ENCODE data around the gene IMMP2L.

Gene IMMP2L

DNA sequence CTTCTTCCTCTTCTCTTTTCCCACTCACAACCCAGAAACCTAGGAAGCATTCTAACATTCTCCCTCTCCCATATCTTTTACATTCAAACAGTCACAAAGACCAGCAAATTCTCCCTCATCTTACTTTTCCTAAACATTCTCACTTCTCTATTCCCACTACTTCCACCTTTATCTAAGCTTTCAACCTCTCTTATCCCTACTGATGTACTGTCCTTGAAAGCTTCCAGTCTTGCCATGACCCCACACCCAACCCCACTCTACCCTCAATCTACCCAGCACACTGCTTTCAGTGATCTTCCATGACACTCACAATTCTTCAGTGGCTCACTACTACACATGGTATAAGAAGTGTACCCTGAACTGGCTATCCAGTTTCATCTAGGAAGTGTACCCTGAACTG is 5.3 kb downstream of the IMMP2L start:
- no peak for DNase-seq

DNA sequence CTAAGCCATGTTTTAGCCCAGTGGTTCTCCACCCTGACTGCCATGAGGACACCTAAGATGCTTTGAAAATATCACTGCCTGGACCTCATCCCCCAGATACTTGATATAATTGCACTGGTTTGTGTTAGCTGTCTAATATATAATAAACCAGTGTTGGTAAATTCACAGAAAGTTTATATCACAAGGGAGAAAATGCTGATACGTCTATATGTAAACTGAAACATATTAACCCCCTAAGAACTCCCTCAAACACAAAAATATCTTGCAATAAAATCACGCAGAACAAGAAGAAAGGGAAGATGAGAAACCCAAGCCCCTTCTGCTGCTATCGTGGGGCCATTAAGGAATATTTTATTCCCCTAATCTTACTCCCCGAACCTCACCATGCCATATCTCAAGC is 8.2 kb downstream of the IMMP2L start:
- no peak for DNase-seq

DNA sequence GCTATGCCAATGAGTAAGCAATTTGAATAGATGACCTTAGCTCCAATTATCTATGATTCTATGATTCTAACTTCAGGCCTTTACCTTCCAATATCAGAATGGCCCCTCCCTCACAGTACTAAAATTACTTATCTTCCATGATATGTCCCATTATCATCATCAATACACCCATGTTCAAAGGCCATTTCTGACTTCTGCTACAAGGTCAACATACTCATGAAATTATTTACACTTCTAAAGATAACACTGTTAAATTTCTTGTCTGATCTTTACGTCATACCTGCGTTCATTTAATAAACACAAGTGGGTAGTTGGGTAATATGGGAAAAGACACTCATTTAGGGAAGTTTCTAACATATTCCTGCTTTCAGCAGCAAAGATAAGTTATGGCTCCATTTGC is 21.2 kb downstream of the IMMP2L start:
- no peak for DNase-seq

DNA sequence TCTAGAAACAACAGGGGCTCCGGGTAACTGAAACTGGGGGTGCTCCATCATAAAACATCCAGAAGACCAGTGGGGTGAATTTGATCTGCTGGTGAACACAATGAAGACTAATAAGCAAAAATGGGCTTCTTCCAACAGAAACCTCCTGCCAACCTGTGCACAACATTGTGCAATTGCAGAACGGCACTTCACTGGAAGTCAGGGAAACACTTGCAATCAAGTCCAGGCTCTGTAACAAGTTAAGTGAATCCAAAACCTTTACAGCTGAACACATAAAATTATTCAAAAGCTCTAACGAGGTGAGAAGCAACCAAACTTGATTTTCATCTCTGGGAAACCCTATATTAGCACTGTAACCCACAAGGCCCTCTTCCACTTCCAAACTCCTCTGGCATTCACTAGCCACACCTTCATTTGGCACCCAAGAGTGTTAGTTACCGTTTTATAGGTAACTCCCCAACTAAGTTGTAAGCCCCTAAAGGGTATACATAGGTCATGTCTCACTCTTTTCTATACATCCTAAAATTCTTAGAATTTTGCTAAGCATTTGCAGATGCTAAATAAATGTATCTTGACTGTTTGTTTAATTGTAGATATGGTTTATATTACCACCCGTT is 22.0 kb downstream of the IMMP2L start:
- no peak for DNase-seq

DNA sequence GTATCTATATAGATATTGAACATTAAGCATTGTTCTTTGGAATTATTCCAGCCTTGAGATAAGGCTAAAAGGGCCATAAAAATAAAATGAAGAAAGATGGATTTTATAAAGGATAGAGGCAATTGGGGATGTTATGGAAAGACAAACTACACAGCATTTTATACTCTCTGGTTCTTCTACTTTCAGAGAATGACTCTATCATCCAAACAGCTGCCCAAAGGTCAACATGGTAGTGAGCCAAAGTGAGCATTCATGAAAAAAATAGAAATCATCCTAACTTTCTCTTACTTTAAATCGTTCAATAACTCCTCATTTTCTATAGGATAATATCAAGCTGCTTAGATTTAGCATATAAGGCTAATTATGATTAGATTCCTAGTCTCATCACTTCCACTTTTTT is 25.2 kb downstream of the IMMP2L start:
- no peak for DNase-seq

DNA sequence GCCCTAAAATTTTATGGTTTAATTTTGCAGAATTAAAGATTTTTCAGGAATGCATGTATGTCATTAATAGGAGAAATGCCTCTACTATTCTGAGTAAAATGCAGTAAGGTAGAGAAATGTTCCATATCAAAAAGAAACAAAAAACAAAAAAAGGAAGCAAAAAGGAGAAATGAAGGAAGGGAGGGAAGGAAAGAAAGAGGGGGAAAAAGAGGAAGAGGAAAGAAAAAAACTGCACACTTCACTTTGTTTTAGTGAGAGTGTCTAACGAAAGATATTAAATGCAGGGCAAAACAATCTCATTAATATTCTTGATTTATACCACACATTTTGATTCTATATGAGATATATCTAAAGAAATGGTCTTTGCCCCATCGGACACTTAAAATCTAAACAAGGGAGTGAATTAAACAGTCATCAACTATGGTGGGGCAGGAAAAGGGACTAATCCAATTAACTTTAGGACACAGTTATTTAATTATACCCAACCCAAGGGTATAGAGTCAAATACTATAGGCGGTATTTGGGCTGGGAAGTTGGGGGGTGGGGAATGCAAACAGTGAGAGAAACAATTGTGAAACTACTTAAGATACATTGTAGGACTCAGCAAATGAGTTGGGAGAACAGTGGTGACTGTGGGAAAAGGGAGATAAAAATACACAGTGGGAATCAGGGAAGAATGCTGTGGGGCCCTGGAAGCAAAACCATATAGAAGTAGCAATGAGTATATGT is 27.0 kb downstream of the IMMP2L start:
- no peak for DNase-seq

DNA sequence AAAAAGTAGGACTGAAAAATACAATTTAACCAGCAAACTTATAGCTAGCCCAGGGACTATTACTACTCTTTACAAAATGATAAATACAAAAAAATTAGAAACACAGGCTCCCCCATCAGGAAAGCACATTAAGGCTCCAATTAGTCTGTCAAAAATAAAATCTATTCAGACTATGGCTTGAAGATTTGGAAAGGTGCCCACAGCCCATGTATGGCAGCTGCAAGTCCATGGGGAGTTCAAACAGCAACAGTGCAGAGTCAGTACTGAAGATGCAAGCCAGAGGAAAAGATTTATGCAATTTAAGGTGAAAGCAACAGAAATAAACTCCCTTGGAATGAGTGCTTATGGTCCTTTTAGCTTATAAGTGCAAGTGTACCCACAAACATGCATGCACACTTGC is 29.7 kb downstream of the IMMP2L start:
- DNase-seq, result peak; percentile 51

DNA sequence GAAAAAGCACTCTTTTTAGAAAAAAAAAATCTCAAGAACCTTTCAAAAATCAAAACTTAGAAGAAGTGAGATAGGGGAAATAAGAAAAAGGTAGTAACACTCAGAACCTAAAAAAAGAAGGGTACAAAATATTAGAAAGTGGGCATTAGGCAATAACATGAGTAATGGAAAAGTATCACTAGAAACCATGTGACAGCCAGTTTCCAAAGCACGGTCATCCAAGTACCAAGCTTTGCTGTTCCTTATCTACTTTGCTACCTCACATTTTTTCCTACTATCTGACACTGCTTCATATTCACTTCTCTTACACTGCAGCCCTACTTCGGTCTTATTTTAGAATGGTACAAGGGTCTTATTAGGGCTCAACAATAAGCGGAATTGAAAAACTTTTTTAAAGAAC is 30.3 kb downstream of the IMMP2L start:
- DNase-seq, result no peak

DNA sequence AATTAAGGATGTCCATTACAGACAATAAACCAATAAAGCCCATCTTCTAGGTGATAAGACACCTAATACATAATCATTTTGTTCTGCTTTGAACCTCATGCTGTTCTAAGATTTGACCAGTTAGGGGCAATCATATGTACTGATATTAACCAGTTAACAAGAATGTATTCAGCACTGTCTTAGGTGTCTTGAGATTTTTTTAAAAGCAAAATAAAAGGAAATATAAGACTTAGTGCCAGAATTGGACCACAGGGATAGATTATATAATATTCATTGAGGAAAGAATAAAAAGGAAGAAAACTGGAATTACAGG is 32.0 kb downstream of the IMMP2L start:
- DNase-seq, result no peak

DNA sequence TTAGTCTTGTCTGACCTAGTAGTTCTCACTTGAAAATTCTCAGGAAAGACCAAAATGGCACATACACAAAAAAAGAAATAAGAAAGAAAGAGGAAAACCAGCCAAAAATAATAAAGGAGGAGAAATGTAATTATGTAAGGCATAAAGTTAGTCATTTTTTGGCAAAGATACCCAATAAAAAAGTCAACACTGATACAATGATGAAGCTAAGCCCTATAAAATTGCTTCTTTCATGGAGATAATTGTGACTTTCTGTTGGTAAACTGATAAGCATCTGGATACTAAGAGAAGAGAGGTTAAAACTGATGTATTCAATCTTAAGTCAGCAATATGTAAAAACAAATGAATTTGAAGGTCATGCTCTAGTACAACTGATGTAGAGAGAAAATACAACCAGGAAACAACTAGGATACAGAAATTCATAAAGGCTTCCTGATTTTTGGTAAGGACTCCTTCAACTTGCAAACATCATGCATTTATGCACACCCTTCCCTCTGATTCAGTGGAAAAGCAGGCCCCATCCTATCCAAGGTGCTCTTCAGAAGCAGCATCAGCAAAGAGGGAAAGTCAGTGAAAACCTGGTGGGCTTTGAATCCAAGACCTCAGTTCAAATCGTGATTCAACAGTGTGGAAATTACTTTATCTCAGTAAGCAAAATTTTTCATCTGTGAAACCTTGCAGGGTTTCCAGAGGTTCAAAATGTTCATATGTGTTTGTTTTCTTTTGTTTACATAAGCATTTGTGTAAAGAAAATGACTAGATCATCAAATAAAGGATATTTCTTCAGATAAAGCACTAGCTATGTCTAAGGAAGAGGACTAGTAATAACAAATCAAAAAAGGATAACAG is 32.6 kb downstream of the IMMP2L start:
- peak; percentile 5 for DNase-seq

DNA sequence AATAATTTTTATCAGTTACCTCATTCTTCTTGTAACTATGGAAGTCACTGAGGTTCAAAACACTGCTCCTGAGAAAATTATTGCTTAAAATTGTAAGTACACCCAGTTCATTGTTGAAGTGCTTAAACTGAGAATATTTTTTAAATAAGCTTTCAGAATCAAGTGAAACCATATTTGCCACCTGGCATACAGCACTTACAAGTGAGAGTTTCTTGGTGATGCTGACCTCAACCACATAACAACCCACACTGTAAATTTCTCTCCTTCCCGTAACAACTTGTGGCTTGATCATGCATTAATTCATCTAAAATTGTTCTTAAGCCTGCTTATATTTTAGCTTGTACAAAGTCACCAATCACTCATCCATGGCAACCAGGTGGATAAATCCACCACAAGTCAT is 34.0 kb downstream of the IMMP2L start:
- DNase-seq, result no peak

DNA sequence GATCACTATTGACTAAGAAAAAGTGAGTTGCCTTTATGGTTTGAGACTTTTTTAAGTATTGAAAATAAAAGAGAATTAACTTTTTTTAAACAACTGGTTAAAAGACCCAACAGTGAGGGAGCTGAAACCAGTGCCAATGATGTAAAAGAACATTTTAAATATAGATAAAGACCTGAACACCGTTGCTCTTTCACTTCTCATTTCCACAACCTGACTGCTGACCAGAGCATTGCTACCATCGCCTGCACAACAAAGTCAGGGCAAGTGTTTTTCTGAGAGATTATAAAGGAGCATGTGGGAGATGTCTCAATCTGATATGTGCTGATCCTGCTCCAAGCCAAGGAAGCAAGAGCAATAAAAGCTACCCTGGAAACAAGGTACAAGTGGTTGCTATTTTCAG is 34.7 kb downstream of the IMMP2L start:
- no peak for DNase-seq

DNA sequence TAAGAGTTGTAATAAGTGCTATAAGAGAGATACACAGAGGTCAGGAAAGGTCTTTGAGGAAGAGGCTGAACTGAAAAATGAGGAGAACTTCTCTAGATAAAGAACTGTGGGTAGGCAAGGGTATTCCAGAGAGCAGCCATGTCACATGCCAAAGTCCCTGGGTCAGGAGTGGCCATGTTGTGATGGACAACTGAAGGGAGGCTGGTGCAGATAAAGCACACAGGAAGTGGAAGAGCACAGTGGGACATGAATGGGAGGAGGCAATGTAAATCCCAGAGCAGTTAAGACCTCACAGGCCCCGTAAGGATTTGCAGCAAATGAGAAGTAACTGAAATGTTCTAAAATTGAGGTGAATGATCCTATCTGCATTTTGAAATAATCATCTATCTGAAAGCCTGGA is 37.2 kb downstream of the IMMP2L start:
- DNase-seq, result no peak

DNA sequence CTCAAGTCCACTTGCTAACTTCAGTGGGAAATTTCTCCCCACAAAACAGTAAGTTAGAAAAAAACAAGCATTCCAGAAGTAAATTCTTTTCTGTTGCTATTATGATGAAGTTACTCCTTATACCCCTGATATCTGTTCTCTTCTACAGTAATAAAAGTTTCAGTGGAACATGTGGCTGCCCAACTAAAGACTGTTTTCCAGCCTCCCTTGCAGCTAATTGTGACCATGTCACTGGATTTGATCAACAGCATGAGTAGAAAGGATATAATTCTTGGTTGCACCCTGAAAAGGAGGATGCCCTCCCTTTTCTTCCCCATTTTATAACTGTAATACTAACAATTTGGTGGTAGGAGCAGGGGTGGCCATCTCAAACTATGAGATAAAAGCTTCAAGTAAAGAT is 40.6 kb downstream of the IMMP2L start:
- DNase-seq, result no peak

DNA sequence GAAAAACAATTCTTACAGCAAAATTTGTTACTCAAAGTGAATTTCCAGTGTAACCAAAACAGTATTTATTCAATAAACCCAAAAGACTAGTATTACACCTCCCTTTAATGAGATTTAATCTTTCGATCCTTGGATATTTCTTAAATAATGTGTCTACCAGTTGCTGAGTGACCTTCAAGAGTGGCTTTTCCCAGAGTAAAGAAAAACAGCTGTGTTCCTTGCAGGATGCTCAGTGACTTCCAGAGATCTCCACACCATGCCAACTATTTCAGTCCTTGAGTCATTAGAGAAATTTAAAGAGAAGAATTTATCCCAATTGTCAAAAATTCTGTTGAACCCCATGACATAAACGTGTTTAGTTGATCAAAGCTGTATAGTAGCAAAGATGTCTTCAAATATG is 44.0 kb downstream of the IMMP2L start:
- DNase-seq, result no peak

DNA sequence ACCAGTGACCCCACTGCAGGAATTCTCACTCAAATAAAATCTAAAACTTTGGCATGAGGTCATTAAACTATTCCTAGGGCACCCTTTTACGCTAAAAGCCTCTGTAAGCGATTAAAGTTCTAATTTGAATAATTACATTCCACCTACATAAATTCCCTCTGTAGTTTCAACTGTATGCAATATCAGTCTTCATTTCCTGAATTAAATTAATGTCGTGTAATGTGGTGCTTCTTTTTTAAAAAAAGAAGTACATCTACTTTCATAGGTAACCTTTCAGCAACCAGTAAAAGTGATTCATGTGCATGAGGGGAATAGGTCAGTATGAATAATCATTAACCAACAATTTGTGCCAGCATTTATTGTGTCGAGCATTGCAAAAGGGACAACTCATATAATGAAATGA is 44.7 kb downstream of the IMMP2L start:
- no peak for DNase-seq

DNA sequence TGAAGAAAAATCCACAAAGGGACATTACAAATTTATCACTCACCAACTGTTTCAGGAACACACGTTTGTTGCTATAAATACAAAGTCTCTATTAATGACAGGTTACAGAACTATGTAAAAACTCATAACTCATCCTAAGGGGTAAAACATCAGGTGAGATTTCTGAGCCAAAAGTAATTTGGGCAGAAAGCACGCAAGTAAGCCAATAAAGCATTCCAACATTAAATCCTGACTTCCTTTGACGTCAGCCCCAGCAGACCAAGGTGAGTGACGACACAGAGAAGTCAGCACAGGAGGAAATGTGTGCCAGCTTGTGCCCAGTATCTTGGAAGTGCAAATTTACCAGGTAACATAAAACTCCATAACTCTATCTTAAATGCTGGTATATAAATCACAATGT is 45.7 kb downstream of the IMMP2L start:
- no peak for DNase-seq

DNA sequence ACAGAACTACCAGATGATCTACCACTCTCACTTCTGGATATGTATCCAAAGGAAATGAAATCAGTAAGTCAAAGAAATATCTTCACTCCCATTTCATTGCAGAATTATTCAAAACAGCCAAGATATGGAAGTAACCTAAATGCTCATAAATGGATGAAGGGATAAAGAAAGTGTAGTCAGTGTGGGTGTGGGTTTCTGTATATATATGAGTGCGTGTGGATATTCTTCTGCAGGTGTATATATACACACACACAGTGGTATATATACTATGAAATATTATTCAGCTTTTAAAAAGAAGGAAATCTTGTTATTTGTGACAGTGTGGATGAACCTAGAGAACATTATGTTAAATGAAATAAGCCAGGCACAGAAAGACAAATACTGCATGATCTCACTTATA is 48.7 kb downstream of the IMMP2L start:
- no peak for DNase-seq

DNA sequence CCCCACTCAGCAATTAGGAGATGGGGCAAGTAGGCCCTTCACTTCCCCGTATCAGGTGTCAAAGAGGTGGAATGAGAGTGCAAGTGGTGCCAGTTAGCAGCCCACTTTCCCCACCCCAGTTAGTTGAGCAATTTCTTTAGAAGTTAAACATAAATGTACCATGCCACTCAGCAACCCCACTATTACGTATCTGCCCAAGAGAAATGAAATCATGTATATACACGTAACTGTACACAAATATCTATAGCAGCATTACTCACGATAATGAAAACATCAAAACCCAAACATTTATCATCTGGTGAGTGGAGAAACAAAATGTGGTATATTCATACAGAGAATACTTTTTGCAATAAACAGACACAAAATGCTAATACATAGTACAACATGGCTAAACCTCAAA is 50.4 kb downstream of the IMMP2L start:
- no peak for DNase-seq

DNA sequence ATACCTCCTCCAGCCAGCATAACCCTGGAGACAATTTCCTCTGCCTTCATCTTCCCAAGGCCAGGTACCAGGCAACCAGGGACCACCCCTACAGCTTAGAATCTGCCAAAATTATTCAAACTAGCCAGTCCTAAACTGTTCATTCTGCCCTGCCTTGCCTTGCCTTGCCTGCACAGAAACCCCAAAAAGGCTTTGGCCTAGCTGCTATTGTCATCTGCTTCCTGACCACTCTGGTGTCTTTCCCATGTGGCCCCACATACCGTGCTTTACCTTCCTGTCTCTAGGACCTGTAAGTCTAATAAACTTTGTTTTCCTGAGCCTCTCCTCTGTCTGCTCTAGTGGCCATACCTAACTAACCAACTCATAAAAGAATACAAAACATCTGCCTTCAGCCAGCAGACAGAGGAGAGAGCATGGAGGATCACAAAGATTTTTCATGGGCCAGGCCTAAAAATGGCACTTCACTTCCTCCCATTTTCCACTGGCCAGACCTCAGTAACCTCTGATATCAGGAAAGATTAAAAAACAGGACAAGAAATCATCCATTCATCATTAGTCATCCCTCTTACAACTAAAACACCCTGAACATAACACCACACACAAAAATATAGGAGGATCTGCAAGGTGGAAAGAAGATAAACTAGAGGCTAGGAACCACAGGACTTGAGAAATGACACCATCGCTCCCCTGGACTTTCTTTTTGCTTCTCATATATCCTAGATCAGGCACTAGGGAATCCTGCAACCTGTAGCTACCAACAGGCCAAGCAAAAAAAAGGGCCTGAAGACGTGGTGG is 51.5 kb downstream of the IMMP2L start:
- DNase-seq, result no peak

DNA sequence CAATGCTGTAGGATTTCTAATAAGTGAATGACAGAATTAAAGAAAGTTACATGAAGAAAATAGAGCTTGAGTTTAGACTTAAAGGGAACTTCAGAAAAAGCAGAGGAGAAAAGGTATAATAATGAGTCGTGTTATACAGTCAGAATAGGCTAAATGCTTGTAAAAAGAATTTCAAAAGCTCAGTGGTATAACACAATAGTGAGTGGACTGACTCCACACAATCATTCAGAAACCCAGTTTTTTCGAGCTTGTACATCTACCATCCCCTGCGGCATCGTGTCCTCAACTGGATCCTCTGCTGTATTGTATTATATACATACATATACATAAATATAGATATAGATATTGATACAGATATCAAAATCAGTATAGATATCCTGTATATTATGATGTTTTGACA is 52.2 kb downstream of the IMMP2L start:
- DNase-seq, result no peak

DNA sequence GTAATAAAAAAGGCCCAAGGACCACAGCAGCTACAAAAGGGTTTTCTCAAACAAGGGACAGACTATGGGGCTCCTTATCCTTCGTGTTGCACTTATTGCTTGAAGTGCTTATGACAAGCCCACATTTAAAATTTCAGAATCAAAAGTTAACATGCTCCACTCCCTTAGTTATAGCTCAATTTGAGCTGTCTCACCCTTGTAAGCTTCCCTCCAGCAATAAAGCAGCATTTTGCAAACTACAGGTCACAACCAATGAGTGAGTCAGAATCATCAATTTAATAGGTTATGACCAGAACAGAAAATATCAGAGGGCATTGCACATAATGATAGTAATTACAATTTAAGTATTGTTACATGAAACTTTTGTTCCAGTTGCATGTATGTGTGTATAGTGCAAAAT is 53.0 kb downstream of the IMMP2L start:
- DNase-seq, result no peak

DNA sequence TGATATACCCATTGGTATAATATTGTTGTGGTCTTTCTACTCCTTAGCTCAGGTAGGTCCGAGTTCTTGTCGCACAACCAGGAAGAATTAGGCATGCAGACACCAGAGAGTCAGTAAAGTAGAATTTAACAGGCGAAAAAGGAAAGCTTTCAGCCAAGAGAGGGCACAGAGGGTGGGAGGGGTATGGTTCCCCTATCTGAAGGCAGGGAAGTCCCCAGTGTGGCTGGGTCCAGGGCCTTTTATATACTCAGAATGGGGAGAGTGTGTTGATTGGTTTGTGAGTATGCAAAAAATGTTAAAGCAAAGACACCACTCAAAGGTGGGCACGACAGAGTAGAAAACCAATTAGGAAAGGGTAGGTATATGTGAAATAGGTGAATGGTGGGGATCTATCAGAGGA is 53.9 kb downstream of the IMMP2L start:
- no peak for DNase-seq

Measured in fibroblast of skin of scalp (primary cell).